GM19468 (cell line): Measurements from ENCODE around the gene SF3B5.
"Not testable (repeated sequence)": the region's sequence is repeated elsewhere in the genome, so short reads cannot be mapped to it uniquely, and the experiment has no call there.

ENCODE experiments used
- ATAC-seq: cut with Tn5 transposase; IDR thresholded peaks from one replicate; pipeline ENCODE4 v1.9.1; 2021; ENCODE audit warnings: mild to moderate bottlenecking, moderate library complexity, moderate number of reproducible peaks; ENCODE audit not compliant: unreplicated experiment; ENCODE audit errors: extremely low read depth

Gene SF3B5

DNA sequence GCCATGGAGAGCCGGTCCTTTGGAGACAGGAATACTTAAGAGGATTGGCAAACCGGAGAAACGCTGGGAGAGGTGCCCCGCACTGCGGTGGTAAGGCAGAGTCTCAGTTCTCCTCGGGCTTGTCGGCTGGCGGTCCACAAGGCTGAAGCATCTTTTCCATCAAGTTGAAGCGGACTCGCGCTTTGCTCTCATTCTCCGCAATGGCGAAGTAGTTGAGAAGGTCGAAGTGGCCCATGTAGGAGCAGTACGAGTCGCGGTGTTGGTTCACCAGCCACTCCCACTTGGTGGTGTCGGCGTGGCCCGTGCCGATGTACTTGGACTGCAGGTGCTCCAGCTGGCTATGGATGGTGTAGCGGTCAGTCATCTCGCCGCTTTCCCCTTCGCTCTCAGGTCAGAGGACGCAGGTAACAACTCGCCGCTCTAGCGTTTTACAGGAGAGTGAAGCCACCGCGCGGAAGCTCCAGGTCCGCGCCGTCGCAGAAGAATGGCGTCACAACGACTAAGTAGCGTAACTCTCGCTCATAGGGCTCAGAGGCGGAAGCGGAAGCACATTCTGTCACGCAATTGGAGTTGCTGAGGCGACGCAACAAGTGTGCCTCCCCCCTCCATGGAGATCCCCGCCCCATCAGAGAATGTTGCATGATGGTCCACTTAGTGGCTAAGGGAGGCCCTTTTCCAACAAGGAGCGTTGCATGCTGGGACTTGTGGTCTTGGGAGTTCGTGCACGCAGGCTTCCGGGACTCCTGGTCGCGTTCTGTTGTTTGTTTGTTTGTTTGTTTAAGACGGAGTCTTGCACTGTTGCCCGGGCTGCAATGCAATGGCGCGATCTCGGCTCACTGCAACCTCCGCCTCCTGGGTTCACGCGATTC is at the start of gene SF3B5:
Gene SF3B5 (minus strand): TSS at position 440 of the 869 bp plus-strand sequence. CDS start 76 bp downstream, at position 364.
- peak; percentile 97 for ATAC-seq

- ATAC-seq = no peak
Measured at GRCh38 chr6:144144996-144145395, 49.6 kb upstream of the SF3B5 start.

- no peak for ATAC-seq
Measured at GRCh38 chr6:144143878-144144277, 48.5 kb upstream of the SF3B5 start.

DNA sequence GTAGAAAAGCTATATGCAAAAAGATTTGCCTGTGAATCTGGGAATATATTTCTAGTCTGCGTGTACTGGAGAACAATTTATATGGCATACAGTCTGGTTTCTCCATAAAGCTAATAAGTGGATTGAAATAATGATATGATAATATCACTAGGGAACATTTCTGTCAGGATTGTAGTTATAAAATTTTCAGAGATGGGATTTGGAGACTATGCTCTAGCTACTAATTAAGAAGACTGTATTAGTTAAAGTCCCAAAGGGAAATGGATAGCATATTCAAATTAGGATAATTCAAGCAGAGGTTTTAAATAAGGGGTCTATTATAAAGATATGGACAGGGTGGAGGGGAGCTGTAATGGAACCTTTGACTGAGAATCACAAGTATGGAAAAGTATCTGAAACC is 47.7 kb upstream of the SF3B5 start:
- ATAC-seq = no peak

DNA sequence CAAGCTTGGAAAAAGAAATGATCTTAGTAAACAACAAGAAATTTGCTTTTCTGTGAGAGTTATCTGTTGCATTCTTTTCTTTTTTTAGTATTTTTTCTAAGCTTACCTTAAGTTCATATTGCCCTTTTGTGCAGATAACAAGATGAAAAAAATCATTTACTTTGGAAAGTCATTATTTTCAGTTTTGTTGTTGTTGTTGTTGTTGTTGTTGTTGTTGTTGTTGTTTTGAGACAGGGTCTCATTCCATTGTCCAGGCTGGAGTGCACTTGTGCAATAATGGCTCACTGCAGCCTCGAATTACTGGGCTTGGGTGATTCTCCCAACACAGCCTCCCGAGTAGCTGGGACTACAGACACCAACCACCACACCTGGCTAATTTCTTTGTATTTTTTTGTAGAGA is 46.1 kb upstream of the SF3B5 start:
- ATAC-seq = no peak

DNA sequence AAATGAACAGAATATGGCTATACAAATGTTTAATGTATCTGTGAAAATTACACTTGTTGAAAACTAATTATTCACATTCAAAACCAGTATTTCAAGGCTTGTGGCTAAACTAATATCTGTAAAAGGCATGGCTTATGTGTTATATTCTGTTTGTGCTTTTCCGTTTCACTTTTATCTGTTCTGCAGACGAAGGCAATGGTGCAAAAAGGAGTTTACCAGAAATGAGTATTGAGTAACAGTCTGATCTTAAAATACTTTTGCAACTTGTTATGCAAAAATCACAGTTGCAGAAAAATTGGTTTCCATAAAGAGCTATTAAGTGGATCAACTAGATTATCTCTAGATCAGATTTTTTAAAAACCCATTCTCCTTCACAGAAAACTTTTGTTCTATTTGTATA is 45.5 kb upstream of the SF3B5 start:
- no peak for ATAC-seq

- no peak for ATAC-seq
Measured at GRCh38 chr6:144139817-144140216, 44.4 kb upstream of the SF3B5 start.

- no peak for ATAC-seq
Measured at GRCh38 chr6:144138542-144138941, 43.2 kb upstream of the SF3B5 start.

DNA sequence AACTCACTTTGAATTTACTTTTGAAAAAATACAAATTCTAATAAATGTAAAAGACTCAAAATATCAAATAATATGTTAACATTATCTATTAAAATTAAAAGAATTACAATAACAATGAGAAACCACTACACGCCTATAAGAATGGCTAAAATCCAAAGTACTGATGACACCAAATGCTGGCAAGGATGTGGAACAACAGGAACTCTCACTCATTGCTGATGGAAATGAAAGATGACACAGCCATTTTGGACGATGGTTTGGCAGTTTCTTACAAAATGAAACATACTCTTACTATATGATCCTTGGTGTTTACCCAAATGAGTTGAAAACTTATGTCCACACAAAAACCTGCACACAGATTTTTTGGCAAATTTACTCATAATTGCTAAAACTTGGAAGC is 39.4 kb upstream of the SF3B5 start:
- ATAC-seq = no peak

DNA sequence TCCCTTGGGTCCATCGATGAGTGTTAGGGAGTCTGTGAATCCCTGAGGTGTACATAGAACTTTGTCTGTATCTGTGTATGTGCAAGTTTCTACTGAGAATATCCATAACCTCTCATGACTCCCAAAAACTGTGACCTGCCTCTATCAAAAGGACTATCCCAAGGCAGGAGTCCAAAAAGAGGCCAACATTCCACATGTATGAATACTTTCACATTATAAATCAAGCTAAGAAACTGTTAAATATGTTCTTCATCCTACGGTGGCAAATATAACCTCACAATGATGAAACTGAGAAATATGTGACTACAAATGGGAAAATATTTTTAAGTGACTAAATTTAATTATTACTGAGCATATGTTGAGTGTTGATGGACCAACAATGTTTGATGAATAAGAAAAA is 38.8 kb upstream of the SF3B5 start:
- ATAC-seq = no peak

DNA sequence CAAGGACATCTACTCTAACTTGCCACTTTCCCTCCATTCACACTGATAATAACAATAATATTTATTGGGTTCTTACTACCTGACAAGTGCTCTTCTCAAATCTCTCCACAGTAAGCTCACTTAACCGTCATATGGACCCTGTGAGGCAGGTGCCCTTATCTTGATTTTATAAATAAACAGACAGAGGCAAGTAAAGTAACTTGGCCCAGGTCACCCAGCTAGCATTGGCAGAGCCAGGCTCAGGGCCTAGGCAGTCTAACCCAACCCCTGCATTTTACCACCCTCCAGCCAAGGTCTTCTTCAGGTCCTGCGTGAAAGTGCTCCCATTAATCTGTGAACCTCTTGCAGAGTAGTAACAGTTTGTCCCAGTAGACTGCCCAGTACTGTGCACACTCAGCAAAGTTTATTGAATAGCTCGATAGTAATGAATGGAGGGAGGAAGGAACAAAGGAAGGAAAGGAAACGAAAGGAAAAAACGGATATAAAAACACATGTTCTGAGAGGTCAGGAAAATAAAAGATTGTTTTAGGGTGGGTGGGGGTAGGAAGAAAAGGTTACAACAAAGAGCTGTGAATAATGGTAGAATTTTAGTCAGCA is 38.0 kb upstream of the SF3B5 start:
- ATAC-seq = no peak

- ATAC-seq = not testable (repeated sequence)
Measured at GRCh38 chr6:144132167-144132690, 36.9 kb upstream of the SF3B5 start.

GRCh38 chr6:144131248-144131709 is 35.9 kb upstream of the SF3B5 start:
- no peak for ATAC-seq

DNA sequence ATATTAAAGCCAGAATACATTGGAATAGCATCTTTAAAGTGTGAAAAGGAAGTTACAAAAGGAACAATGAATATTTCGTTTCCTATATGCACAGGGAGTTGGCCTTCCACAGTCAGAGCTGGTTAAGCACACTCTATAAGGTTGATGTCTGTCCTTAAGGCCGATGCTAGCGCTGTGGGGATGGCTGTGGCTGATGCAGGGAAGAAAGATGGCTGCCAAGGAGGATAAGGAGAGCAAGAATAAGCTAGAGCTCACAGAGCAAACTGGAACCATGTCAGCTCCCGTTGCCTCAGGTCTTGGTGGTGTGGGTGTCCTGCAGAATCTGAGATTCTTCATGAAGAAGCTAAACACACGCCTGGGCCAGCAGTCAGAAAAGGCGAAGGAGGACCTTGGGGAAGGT is 34.1 kb upstream of the SF3B5 start:
- no peak for ATAC-seq

- no peak for ATAC-seq
Measured at GRCh38 chr6:144127097-144127496, 31.7 kb upstream of the SF3B5 start.

GRCh38 chr6:144123836-144124235 is 28.5 kb upstream of the SF3B5 start:
- ATAC-seq = no peak

- no peak for ATAC-seq
Measured at GRCh38 chr6:144123421-144123820, 28.0 kb upstream of the SF3B5 start.

DNA sequence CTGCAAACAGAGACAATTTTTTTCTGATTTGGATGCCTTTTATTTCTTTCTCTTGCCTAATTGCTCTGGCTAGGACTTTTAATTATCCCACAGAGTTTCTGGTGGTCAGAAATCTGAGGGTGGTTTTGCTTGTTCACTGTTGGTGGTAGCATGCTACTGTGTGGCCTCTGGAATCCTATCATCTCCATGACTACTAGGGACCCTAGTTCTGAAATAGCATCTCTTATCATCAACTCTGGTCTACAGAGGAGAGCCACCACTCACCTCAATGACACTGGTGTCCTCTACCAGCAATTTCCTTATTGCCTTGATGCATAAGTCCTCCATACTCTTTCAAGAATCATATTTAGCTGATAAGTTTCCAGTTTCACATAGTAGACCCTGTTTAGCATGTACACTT is 27.5 kb upstream of the SF3B5 start:
- no peak for ATAC-seq

DNA sequence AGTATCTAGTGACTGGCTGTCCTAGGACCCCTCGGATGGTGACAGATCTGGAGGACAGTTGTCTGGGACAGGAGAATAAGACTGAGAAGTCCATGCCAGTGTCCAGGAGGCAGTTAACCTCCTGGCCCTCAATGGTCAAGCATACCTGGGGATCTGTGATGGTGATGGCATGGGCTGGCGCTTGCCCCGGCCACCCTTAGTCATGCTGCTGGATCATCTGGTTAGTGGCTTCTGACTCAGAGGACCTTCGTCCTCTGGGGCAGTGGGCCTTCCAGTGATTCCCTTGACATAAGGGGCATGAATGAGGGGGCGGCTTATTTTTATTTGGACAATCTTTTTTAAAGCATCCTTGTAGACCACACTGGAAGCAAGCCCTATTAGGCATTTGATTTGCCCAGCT is 24.0 kb upstream of the SF3B5 start:
- no peak for ATAC-seq

DNA sequence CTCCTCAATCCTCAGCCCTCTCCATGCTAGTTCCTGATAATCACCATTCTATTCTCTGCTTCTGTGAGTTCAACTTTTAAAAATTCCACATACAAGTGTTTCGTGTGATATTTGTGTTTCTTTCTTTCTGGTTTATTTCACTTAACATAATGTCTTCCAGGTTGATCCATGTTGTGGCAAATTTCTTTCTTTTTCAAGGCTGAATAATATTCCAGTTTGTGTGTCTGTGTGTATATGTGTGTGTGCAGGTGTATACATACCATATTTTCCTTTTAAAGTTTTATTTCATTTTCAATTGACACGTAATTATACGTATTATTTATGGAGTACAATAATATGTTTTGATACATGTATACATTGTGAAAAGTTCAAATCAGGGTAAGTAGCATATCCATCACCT is 19.8 kb upstream of the SF3B5 start:
- ATAC-seq = no peak

GRCh38 chr6:144113366-144113765 is 18.0 kb upstream of the SF3B5 start:
- ATAC-seq = no peak
